ENCODE measurements around the gene SCARF2.

SCARF2 gene

GRCh38 chr22:20439928-20440575 lies 2.4 kb upstream of the SCARF2 start:
- no peak for DNase-seq

- DNase-seq: no peak
These were observed 1.9 kb upstream of the SCARF2 start for GRCh38 chr22:20439556-20439927.

- no peak for DNase-seq
These were observed 1.3 kb upstream of the SCARF2 start for GRCh38 chr22:20438678-20439492.

GRCh38 chr22:20438427-20438677 lies 727 bp upstream of the SCARF2 start:
- no peak for DNase-seq

- DNase-seq: no peak
These were observed 635 bp downstream of the SCARF2 start for GRCh38 chr22:20436768-20437612.

GRCh38 chr22:20436307-20436767 lies 1.3 kb downstream of the SCARF2 start:
- no peak for DNase-seq

GRCh38 chr22:20435436-20436306 lies 2.0 kb downstream of the SCARF2 start:
- no peak for DNase-seq

GRCh38 chr22:20434773-20435172 lies 2.9 kb downstream of the SCARF2 start:
- no peak for DNase-seq

- no peak for DNase-seq
These were observed 3.3 kb downstream of the SCARF2 start for GRCh38 chr22:20434264-20434751.

GRCh38 chr22:20433686-20434241 lies 3.9 kb downstream of the SCARF2 start:
- no peak for DNase-seq

- DNase-seq: no peak
These were observed 4.4 kb downstream of the SCARF2 start for GRCh38 chr22:20433191-20433590.

GRCh38 chr22:20432244-20432686 lies 5.4 kb downstream of the SCARF2 start:
- no peak for DNase-seq

- no peak for DNase-seq
These were observed 6.0 kb downstream of the SCARF2 start for GRCh38 chr22:20431511-20432192.

GRCh38 chr22:20430720-20431510 lies 6.7 kb downstream of the SCARF2 start:
- DNase-seq: peak; percentile 66

GRCh38 chr22:20430101-20430719 lies 7.4 kb downstream of the SCARF2 start:
- DNase-seq: no peak

GRCh38 chr22:20429254-20430100 lies 8.1 kb downstream of the SCARF2 start:
- DNase-seq: peak; percentile 84

- DNase-seq: no peak
These were observed 8.9 kb downstream of the SCARF2 start for GRCh38 chr22:20428496-20429253.

GRCh38 chr22:20427945-20428417 lies 9.6 kb downstream of the SCARF2 start:
- DNase-seq: no peak
